GM23338 (cell line): ENCODE measurements around the gene GBF1. TPM values are rescaled to one million over a fixed set of nuclear protein-coding genes. Genes with fewer than 3 reads are reported as not detected.

ENCODE experiments used
- ATAC-seq: fragments of 200-7000 bp; cut with Tn5 transposase; 3 replicates; pipeline ENCODE4 v1.9.1; 2020
- DNase-seq: peaks from one replicate; pipeline ENCODE4 v3.0.0-alpha.2; 2015; ENCODE audit warnings: low spot score
- H2AFZ ChIP-seq: fragments of 200-600 bp; sonication (generic); 2 replicates; pipeline ENCODE4 v1.8.0; 2016; ENCODE audit warnings: antibody characterized with exemption, mild to moderate bottlenecking, moderate library complexity
- H3F3A ChIP-seq: fragments of 200-600 bp; sonication (generic); replicated peaks from 2 replicates; pipeline ENCODE4 v1.8.0; 2017; ENCODE audit warnings: antibody characterized with exemption, mixed run types, low read depth
- H3K27ac ChIP-seq: fragments of 200-600 bp; sonication (generic); 2 replicates; pipeline ENCODE4 v1.6.1; 2016; ENCODE audit warnings: low read depth
- H3K27me3 ChIP-seq: fragments of 200-600 bp; sonication (generic); 2 replicates; pipeline ENCODE4 v1.8.0; 2016; ENCODE audit warnings: mild to moderate bottlenecking, mixed run types, moderate library complexity; ENCODE audit not compliant: insufficient read depth
- H3K36me3 ChIP-seq: fragments of 200-600 bp; sonication (generic); 2 replicates; pipeline ENCODE4 v1.8.0; 2016; ENCODE audit warnings: mild to moderate bottlenecking; ENCODE audit not compliant: insufficient read depth
- H3K4me1 ChIP-seq: fragments of 200-600 bp; sonication (generic); 2 replicates; pipeline ENCODE4 v1.8.0; 2016; ENCODE audit warnings: mild to moderate bottlenecking, moderate library complexity; ENCODE audit not compliant: insufficient read depth
- H3K4me2 ChIP-seq: fragments of 200-600 bp; sonication (generic); 2 replicates; pipeline ENCODE4 v1.7.1; 2017; ENCODE audit warnings: mixed run types
- H3K4me3 ChIP-seq: fragments of 200-600 bp; sonication (generic); 2 replicates; pipeline ENCODE4 v1.6.1; 2016; ENCODE audit warnings: mixed run types
- H3K79me2 ChIP-seq: fragments of 200-600 bp; sonication (generic); replicated peaks from 2 replicates; pipeline ENCODE4 v1.8.0; 2017; ENCODE audit warnings: mild to moderate bottlenecking; ENCODE audit not compliant: insufficient read depth
- H3K9me2 ChIP-seq: fragments of 200-600 bp; sonication (generic); 2 replicates; pipeline ENCODE4 v1.8.0; 2017; ENCODE audit not compliant: insufficient read depth
- H4K20me1 ChIP-seq: fragments of 200-600 bp; sonication (generic); replicated peaks from 2 replicates; pipeline ENCODE4 v1.8.0; 2017; ENCODE audit warnings: mild to moderate bottlenecking; ENCODE audit not compliant: insufficient read depth
- H3K27ac Mint-ChIP-seq: 2 replicates; pipeline ENCODE4 v1.8.0; 2020; ENCODE audit warnings: inconsistent platforms, mild to moderate bottlenecking, moderate library complexity, mixed read lengths
- H3K27me3 Mint-ChIP-seq: 3 replicates; pipeline ENCODE4 v1.8.0; 2022; ENCODE audit warnings: low read depth, mild to moderate bottlenecking, moderate library complexity, mixed read lengths, inconsistent platforms; ENCODE audit not compliant: insufficient read depth, poor library complexity
- H3K36me3 Mint-ChIP-seq: 3 replicates; pipeline ENCODE4 v1.8.0; 2021; ENCODE audit warnings: low read depth, mild to moderate bottlenecking, inconsistent platforms, moderate library complexity, mixed read lengths
- H3K4me1 Mint-ChIP-seq: 3 replicates; pipeline ENCODE4 v1.8.0; 2020; ENCODE audit warnings: mild to moderate bottlenecking, inconsistent platforms, mixed read lengths
- H3K4me3 Mint-ChIP-seq: 3 replicates; pipeline ENCODE4 v1.8.0; 2021; ENCODE audit warnings: moderate library complexity, mild to moderate bottlenecking, inconsistent platforms, mixed read lengths
- H3K9me3 Mint-ChIP-seq: 3 replicates; pipeline ENCODE4 v1.8.0; 2020; ENCODE audit warnings: moderate library complexity, mild to moderate bottlenecking, inconsistent platforms, mixed read lengths
- CREB1 ChIP-seq: fragments of 250-450 bp; sonication (Bioruptor Pico); IDR thresholded peaks from 2 replicates; pipeline ENCODE4 v1.5.0; 2020; ENCODE audit warnings: low read depth, mild to moderate bottlenecking, moderate library complexity
- CTCF ChIP-seq, 2 experiments: fragments of 200-600 bp in 1 of 2; sonication (generic) in 1 of 2; conservative IDR thresholded peaks; 2 replicates each; pipeline versions ENCODE4 v1.5.1 to v1.6.1; 2016 to 2017; ENCODE audit warnings: antibody characterized with exemption in 2 of 2, low read depth in 2 of 2, mild to moderate bottlenecking in 2 of 2, moderate library complexity in 1 of 2
- EZH2phosphoT487 ChIP-seq: fragments of 200-600 bp; sonication (generic); IDR thresholded peaks from one replicate; pipeline ENCODE4 v1.8.1; 2018; ENCODE audit warnings: antibody characterized with exemption; ENCODE audit not compliant: unreplicated experiment
- JUNB ChIP-seq: IDR thresholded peaks from one replicate; pipeline ENCODE4 v1.6.1; 2016; ENCODE audit warnings: antibody characterized with exemption; ENCODE audit not compliant: unreplicated experiment
- NANOG ChIP-seq: IDR thresholded peaks from 2 replicates; pipeline ENCODE4 v1.6.1; 2016; ENCODE audit warnings: antibody characterized with exemption, borderline replicate concordance
- REST ChIP-seq: IDR thresholded peaks from one replicate; pipeline ENCODE4 v1.6.1; 2018; ENCODE audit warnings: antibody characterized with exemption; ENCODE audit not compliant: unreplicated experiment
- STAT1 ChIP-seq: IDR thresholded peaks from one replicate; pipeline ENCODE4 v1.6.1; 2016; ENCODE audit warnings: antibody characterized with exemption; ENCODE audit not compliant: unreplicated experiment
- ZNF462 ChIP-seq: fragments of 250-450 bp; sonication (Bioruptor Pico); IDR thresholded peaks from 2 replicates; pipeline ENCODE4 v1.5.0; 2020; ENCODE audit warnings: mild to moderate bottlenecking, moderate library complexity
- polyA plus RNA-seq: library from polyadenylated mRNA; unstranded; fragments of >200 nt; fragmentation: Nextera tagmentation; extraction: Ambion mirVana; gene quantifications from 2 replicates; pipeline ENCODE4 v1.2.1, GENCODE V29; 2016
- total RNA-seq: library from RNA; depleted of rRNA; stranded (reverse); fragments of >200 nt; shearing (Covaris generic); gene quantifications from 2 replicates; pipeline ENCODE4 v1.2.3, GENCODE V29; 2014

GBF1 gene
- total and polyA plus RNA-seq, 2 experiments from 2014 or later: 6.5 to 27.2 TPM

- Mint-ChIP-seq H3K27ac (no peak overlapping the region), H3K36me3 (no peaks in the 10 kb centered on the region; the same call in 2 of the 3 replicates), H3K27me3 (peaks cover 11% of the 10 kb centered on the region), H3K9me3 (peaks cover 16% of the 10 kb centered on the region), H3K4me3 (no peak overlapping the region), H3K4me1 (no peaks in the 10 kb centered on the region)
- Histone ChIP-seq H3K79me2 (no peaks in the 10 kb centered on the region), H3K4me1 (no peaks in the 10 kb centered on the region), H3K4me2 (no peak overlapping the region), H4K20me1 (no peaks in the 10 kb centered on the region), H3F3A (no peaks in the 10 kb centered on the region), H3K27ac (no peak overlapping the region), H3K36me3 (peaks cover 3% of the 10 kb centered on the region; the same call in 1 of the 2 replicates), H2AFZ (no peak overlapping the region; the same call in 1 of the 2 replicates), H3K4me3 (no peak overlapping the region), H3K9me2 (no peaks in the 10 kb centered on the region), H3K27me3 (no peaks in the 10 kb centered on the region)
- DNase-seq: no peak
- ATAC-seq: no peak
- TF ChIP-seq STAT1 (no peak), JUNB (no peak), NANOG (no peak), ZNF462 (CRISPR knock-in tag) (no peak)
These were observed 36.9 kb upstream of the GBF1 start for GRCh38 chr10:102208311-102209035.

GRCh38 chr10:102211615-102212299 is 33.6 kb upstream of the GBF1 start:
- Histone ChIP-seq H3K9me2 (no peaks in the 10 kb centered on the region), H3K36me3 (no peaks in the 10 kb centered on the region), H3F3A (no peaks in the 10 kb centered on the region), H3K4me1 (no peaks in the 10 kb centered on the region), H3K4me2 (no peak overlapping the region), H2AFZ (no peak overlapping the region), H3K4me3 (no peak overlapping the region), H3K79me2 (no peaks in the 10 kb centered on the region), H3K27me3 (no peaks in the 10 kb centered on the region), H3K27ac (no peak overlapping the region), H4K20me1 (no peaks in the 10 kb centered on the region)
- H3K36me3 Mint-ChIP-seq: no peaks in the 10 kb centered on the region
- H3K9me3 Mint-ChIP-seq: peaks cover 3% of the 10 kb centered on the region; the same call in 1 of the 3 replicates
- H3K27ac Mint-ChIP-seq: no peak overlapping the region
- ATAC-seq: no peak
- no peak overlapping the region for H3K4me3 Mint-ChIP-seq
- peaks cover 13% of the 10 kb centered on the region for H3K27me3 Mint-ChIP-seq
- H3K4me1 Mint-ChIP-seq: no peaks in the 10 kb centered on the region
- DNase-seq: no peak
- TF ChIP-seq NANOG (no peak), REST (no peak), CREB1 (no peak), STAT1 (no peak), CTCF (conservative IDR thresholded peaks at IDR 0.05; ENCODE audit: low read depth in 2 of 2) (no peak), EZH2phosphoT487 (no peak)
